Testis (tissue), 3 donors: Measurements from ENCODE around the gene SLN. TPM values are rescaled to one million over a fixed set of nuclear protein-coding genes. Genes with fewer than 3 reads are reported as not detected.
A peak's percentile ranks its signal among the peaks of the same experiment; 100 is the strongest.

ENCODE experiments used
- DNase-seq: peaks from one replicate; pipeline ENCODE4 v3.0.0-alpha.2; 2019
- H3K27ac ChIP-seq, 2 donors: fragments of 200-600 bp; sonication (generic); one replicate each; pipeline ENCODE4 v1.5.1; 2019
- H3K27me3 ChIP-seq: fragments of 200-600 bp; sonication (generic); one replicate; pipeline ENCODE4 v1.5.1; 2019
- H3K36me3 ChIP-seq: fragments of 200-600 bp; sonication (generic); one replicate; pipeline ENCODE4 v1.5.1; 2017; ENCODE audit warnings: low read depth; ENCODE audit errors: missing control alignments
- H3K4me1 ChIP-seq: fragments of 200-600 bp; sonication (generic); one replicate; pipeline ENCODE4 v1.5.1; 2019
- H3K4me3 ChIP-seq, 2 donors: fragments of 200-600 bp; sonication (generic); one replicate each; pipeline ENCODE4 v1.5.1; 2017 to 2019
- H3K9me3 ChIP-seq: fragments of 200-600 bp; sonication (generic); one replicate; pipeline ENCODE4 v1.5.1; 2017
- POLR2A ChIP-seq: fragments of 450-650 bp; IDR thresholded peaks from one replicate; pipeline ENCODE4 v1.6.1; 2017; ENCODE audit warnings: antibody characterized with exemption, mild to moderate bottlenecking, moderate library complexity
- WGBS, 2 donors: methylation state at CpG; one replicate each; pipeline ENCODE4 v1.1.5; 2018; 5-methylcytosine and 5-hydroxymethylcytosine counted together
- intact Hi-C: fragments of 100-400 bp; cut with DNase I; formaldehyde crosslinking; loops from one replicate; pipeline ENCODE4 v1.15.1; 2023; ENCODE audit warnings: low total_unique reads
- polyA plus RNA-seq: library from polyadenylated mRNA; stranded (reverse); fragments of 350-450 nt; fragmentation: Illumina TruSeq; extraction: RNeasy Lipid Tissue Mini Kit (QIAGEN cat#74804); gene quantifications from one replicate; pipeline ENCODE4 v1.2.3, GENCODE V29; 2014; ENCODE audit warnings: low read depth, low replicate concordance; ENCODE audit not compliant: insufficient read depth
- total RNA-seq, 2 donors: library from RNA; depleted of rRNA; stranded (reverse); fragments of >200 nt; gene quantifications; one replicate each; pipeline ENCODE4 v1.2.3, GENCODE V29; 2016
- TF ChIP-seq, protein P1 (sequence below), 3 experiments: fragments of 450-650 bp in 2 of 3; fragments of 200-600 bp in 1 of 3; sonication (generic) in 1 of 3; IDR thresholded peaks; one replicate each; pipeline ENCODE4 v1.5.1; 2016 to 2019; ENCODE audit warnings: antibody characterized with exemption in 3 of 3, mild to moderate bottlenecking in 2 of 3, moderate library complexity in 1 of 3

The SLN gene
- total and polyA plus RNA-seq, 3 donors from 2014 or later, result 31.6 TPM; not detected in 2

DNA sequence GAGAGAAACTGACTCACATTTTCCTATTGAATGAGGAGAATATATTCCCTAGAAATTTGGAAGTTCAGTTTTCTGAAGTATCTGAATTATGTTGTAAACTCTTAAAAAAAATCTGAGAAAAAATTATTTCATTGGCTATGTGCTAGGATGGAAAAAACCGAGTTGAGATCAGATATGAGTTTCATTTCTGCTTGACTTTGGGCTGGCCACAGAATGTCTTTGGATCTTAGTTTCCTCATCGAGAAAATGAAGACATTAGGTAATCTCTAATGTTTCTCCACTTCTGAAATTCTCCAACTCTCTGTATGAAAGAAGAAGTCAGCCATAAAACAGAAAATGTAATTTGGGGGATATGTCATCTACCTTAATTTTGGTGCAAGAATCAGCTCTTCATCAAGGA is 28.8 kb downstream of the SLN start:
- Histone ChIP-seq H3K4me3 (no peak overlapping the region), H3K27me3 (no peaks in the 10 kb centered on the region), H3K36me3 (no peaks in the 10 kb centered on the region), H3K27ac (no peak overlapping the region), H3K9me3 (no peaks in the 10 kb centered on the region), H3K4me1 (no peaks in the 10 kb centered on the region)
- TF ChIP-seq, protein P1, sequence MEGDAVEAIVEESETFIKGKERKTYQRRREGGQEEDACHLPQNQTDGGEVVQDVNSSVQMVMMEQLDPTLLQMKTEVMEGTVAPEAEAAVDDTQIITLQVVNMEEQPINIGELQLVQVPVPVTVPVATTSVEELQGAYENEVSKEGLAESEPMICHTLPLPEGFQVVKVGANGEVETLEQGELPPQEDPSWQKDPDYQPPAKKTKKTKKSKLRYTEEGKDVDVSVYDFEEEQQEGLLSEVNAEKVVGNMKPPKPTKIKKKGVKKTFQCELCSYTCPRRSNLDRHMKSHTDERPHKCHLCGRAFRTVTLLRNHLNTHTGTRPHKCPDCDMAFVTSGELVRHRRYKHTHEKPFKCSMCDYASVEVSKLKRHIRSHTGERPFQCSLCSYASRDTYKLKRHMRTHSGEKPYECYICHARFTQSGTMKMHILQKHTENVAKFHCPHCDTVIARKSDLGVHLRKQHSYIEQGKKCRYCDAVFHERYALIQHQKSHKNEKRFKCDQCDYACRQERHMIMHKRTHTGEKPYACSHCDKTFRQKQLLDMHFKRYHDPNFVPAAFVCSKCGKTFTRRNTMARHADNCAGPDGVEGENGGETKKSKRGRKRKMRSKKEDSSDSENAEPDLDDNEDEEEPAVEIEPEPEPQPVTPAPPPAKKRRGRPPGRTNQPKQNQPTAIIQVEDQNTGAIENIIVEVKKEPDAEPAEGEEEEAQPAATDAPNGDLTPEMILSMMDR (IDR thresholded peaks at IDR 0.05), result no peak
- no peak for TF ChIP-seq POLR2A
- WGBS, 2 donors, result 72 to 82% methylated on average over 2 of the region's 2 CpGs
- no peak for DNase-seq
- intact Hi-C loops, result no loop called here

DNA sequence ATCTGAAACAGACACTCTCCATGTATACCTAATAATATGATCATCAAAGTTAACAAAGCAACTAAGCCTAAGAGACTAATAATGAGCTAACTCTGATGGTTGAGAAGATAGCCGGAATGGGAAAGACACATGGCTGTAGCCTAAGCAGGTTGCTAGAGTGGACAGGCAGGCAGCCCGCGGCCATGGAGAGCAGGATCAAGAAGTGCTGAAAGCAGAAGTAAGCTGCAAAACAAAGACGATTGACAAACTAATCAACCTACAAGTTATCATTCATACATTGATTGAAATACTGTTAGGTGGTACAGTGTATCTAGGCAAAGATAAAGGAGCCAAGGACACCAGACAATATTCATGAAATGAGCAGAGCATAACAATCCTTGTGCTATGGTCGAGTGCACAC is 29.3 kb downstream of the SLN start:
- Histone ChIP-seq H3K4me3 (no peak overlapping the region), H3K27me3 (no peaks in the 10 kb centered on the region), H3K9me3 (no peaks in the 10 kb centered on the region), H3K4me1 (no peaks in the 10 kb centered on the region), H3K36me3 (no peaks in the 10 kb centered on the region), H3K27ac (no peak overlapping the region)
- TF ChIP-seq POLR2A, result no peak
- TF ChIP-seq, protein P1 (IDR thresholded peaks at IDR 0.05), result no peak
- 66 to 79% methylated on average over 5 of the region's 5 CpGs for WGBS, 2 donors
- intact Hi-C loops, result no loop called here
- peak; percentile 20 for DNase-seq

DNA sequence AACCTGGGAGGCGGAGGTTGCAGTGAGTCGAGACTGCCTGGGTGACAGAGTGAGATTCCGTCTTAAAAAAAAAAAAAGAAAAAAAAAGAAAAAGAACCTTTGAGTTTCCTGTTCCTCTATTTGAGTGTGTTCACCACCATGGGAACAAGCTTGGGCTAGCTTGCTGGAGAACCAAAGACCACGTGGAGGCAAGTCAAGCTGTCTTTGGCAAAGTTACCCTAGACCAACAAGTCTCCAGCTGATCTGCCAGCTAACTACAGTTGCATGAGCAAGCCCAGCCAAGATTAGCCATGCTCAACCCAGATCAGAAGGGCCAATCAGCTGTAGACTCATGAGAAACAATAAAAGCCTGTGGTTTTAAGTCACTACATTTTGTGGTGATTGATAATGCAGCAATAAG is 29.7 kb downstream of the SLN start:
- H3K27me3 ChIP-seq, result no peaks in the 10 kb centered on the region
- WGBS, 2 donors, result 89 to 91% methylated on average over 4 of the region's 4 CpGs
- H3K27ac ChIP-seq, result no peak overlapping the region
- TF ChIP-seq, protein P1 (IDR thresholded peaks at IDR 0.05), result no peak
- TF ChIP-seq POLR2A, result no peak
- no peak overlapping the region for H3K4me3 ChIP-seq
- H3K9me3 ChIP-seq, result no peaks in the 10 kb centered on the region
- no peaks in the 10 kb centered on the region for H3K4me1 ChIP-seq
- no peaks in the 10 kb centered on the region for H3K36me3 ChIP-seq
- no peak for DNase-seq
- intact Hi-C loops, result no loop called here

DNA sequence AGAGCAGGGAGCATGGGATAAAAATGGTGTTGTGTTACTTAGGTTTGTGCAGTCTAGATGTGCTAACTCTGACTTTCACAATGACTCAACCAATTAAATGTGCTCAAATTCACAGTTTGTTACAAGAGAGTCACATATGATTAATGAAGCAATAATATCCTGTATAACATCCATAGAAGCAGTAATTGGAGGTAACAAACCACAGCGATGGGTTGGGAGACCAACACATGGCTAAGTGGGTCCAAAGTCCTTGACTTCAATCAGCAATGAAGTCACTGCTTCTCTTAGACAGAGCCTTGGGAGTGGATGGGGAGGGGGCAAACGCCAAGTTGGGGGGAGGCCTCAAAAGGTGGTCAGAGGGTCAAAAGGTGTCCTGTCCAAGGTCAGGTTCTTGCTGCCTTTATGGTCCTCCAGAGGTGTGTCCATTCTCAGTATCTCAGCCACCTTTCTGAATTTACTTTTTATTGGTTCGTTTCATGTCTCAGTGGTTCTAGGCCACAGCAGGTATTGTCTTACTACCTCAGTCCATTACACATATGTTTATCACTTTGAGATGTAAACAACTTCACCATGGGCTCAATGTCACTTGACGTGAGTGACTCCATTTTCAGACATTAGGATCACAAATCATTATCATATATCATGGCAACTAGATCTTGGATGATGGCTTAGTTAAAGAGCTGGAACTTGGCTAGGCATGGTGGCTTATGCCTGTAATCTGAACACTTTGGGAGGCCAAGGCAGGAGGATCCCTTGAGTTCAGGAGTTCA is 32.4 kb downstream of the SLN start:
- H3K27me3 ChIP-seq, result no peaks in the 10 kb centered on the region
- TF ChIP-seq, protein P1 (IDR thresholded peaks at IDR 0.05), result no peak
- no peak for TF ChIP-seq POLR2A
- no peaks in the 10 kb centered on the region for H3K36me3 ChIP-seq
- no peak for DNase-seq
- intact Hi-C loops, result no loop called here
- no peaks in the 10 kb centered on the region for H3K4me1 ChIP-seq
- H3K4me3 ChIP-seq, result no peak overlapping the region
- no peaks in the 10 kb centered on the region for H3K9me3 ChIP-seq
- WGBS, 2 donors, result 82 to 91% methylated on average over 4 of the region's 4 CpGs
- H3K27ac ChIP-seq, result no peak overlapping the region

DNA sequence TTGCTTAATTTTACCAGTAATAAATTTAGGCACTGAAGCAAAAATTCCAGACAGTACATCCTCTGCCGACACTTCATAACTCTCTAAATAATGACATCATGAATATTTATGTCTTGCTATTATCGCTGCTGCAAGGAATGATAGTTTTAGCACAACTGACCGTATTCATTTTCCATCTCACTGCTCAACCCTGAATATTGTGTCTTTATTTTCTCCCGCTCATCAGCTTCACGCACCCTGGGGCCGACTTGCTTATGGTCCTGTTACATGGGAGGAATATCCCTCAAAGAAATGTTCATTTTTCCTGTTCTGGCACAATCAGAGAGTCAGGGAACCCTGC is 33.3 kb downstream of the SLN start:
- WGBS, 2 donors, result 44 to 54% methylated on average over 6 of the region's 6 CpGs
- no peak for DNase-seq
- no peaks in the 10 kb centered on the region for H3K4me1 ChIP-seq
- TF ChIP-seq, protein P1 (IDR thresholded peaks at IDR 0.05), result no peak
- TF ChIP-seq POLR2A, result no peak
- H3K36me3 ChIP-seq, result no peaks in the 10 kb centered on the region
- no peaks in the 10 kb centered on the region for H3K9me3 ChIP-seq
- intact Hi-C loops, result no loop called here
- no peak overlapping the region for H3K27ac ChIP-seq
- H3K27me3 ChIP-seq, result no peaks in the 10 kb centered on the region
- H3K4me3 ChIP-seq, result no peak overlapping the region
